Erythroblast (primary cell): ENCODE results near the gene PLCD1.

Experiments used
- GATA1 ChIP-seq: IDR thresholded peaks from 2 replicates; pipeline ENCODE4 v1.6.1; 2011; ENCODE audit warnings: low read depth, mild to moderate bottlenecking, control low read depth, low read length, moderate library complexity
- POLR2A ChIP-seq: IDR thresholded peaks from 2 replicates; pipeline ENCODE4 v1.6.1; 2011; ENCODE audit warnings: mild to moderate bottlenecking, low read length

GRCh38 chr3:38040401-38040800 is 11.0 kb upstream of the PLCD1 start:
- TF ChIP-seq POLR2A (no peak), GATA1 (no peak)
